ENCODE results near the gene ANKRD23.

DNA sequence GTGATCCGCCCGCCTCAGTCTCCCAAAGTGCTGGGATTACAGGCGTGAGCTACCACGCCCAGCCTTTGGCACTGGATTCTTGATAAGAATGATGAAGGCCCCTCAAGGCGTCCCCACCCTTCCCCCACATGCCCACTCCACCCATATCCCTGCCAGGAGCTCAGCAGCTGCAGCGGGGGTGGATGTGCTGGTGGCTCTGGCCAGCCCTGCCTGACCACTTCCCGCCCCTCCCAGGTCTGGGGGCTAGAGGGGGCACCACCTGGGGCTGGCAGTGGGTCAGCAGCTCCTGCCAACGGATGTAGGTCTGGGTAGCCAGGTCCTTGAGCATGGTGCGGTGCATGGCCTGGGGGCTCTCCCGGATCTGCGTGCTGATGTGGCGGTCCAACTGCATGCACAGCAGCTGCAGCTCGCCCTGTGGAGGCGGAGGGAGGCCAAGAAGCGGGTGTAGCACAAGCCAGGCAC lies 33.8 kb upstream of the ANKRD23 start:
- TF ChIP-seq, protein P1, sequence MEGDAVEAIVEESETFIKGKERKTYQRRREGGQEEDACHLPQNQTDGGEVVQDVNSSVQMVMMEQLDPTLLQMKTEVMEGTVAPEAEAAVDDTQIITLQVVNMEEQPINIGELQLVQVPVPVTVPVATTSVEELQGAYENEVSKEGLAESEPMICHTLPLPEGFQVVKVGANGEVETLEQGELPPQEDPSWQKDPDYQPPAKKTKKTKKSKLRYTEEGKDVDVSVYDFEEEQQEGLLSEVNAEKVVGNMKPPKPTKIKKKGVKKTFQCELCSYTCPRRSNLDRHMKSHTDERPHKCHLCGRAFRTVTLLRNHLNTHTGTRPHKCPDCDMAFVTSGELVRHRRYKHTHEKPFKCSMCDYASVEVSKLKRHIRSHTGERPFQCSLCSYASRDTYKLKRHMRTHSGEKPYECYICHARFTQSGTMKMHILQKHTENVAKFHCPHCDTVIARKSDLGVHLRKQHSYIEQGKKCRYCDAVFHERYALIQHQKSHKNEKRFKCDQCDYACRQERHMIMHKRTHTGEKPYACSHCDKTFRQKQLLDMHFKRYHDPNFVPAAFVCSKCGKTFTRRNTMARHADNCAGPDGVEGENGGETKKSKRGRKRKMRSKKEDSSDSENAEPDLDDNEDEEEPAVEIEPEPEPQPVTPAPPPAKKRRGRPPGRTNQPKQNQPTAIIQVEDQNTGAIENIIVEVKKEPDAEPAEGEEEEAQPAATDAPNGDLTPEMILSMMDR (IDR thresholded peaks at IDR 0.05; ENCODE audit: poor library complexity) = no peak
- TF ChIP-seq EZH2 (IDR thresholded peaks at IDR 0.05; ENCODE audit: borderline replicate concordance) = no peak

Data from hepatocyte (in vitro differentiated cells).